Natural killer cell (primary cell): Measurements from ENCODE around the gene NKAIN4. TPM values are rescaled to one million over a fixed set of nuclear protein-coding genes. Genes with fewer than 3 reads are reported as not detected.

ENCODE experiments used
- ATAC-seq, 3 donors: fragments of 150-1000 bp in 2 of 3; fragments of 200-7000 bp in 1 of 3; cut with Tn5 transposase; 1 replicate in 1 of 3; 2 replicates in 2 of 3; pipeline ENCODE4 v1.10.0; 2021; ENCODE audit warnings: mild to moderate bottlenecking in 2 of 3, moderate library complexity in 2 of 3
- DNase-seq, 2 donors: peaks; one replicate each; pipeline versions ENCODE4 v3.0.0 to v3.0.0-alpha.2; 2013 to 2021; ENCODE audit warnings: mixed read lengths in 1 of 2
- H3K27ac ChIP-seq: one replicate; pipeline ENCODE4 v1.5.1; 2013; ENCODE audit warnings: mild to moderate bottlenecking, low read length
- H3K27me3 ChIP-seq: one replicate; pipeline ENCODE4 v1.6.1; 2013; ENCODE audit warnings: low read length; ENCODE audit not compliant: control insufficient read depth, insufficient read depth
- H3K36me3 ChIP-seq: one replicate; pipeline ENCODE4 v1.6.1; 2013; ENCODE audit warnings: low read length; ENCODE audit not compliant: control insufficient read depth, insufficient read depth
- H3K4me1 ChIP-seq: one replicate; pipeline ENCODE4 v1.6.1; 2013; ENCODE audit warnings: low read length; ENCODE audit not compliant: control insufficient read depth, insufficient read depth
- H3K4me3 ChIP-seq: one replicate; pipeline ENCODE4 v1.5.1; 2013; ENCODE audit warnings: low read length
- H3K9me3 ChIP-seq: one replicate; pipeline ENCODE4 v1.6.1; 2013; ENCODE audit warnings: low read length; ENCODE audit not compliant: control insufficient read depth, insufficient read depth
- H3K27ac Mint-ChIP-seq, 2 donors: one replicate each; pipeline ENCODE4 v1.8.0; 2022; ENCODE audit warnings: mild to moderate bottlenecking in 2 of 2, mixed read lengths in 2 of 2, moderate library complexity in 1 of 2
- H3K27me3 Mint-ChIP-seq, 2 donors: one replicate each; pipeline ENCODE4 v1.8.0; 2022; ENCODE audit warnings: low read depth in 2 of 2, mixed read lengths in 2 of 2
- H3K36me3 Mint-ChIP-seq: one replicate; pipeline ENCODE4 v1.8.0; 2022; ENCODE audit warnings: mixed read lengths
- H3K4me1 Mint-ChIP-seq, 2 donors: one replicate each; pipeline ENCODE4 v1.8.0; 2022; ENCODE audit warnings: mixed read lengths in 2 of 2
- H3K4me3 Mint-ChIP-seq: one replicate; pipeline ENCODE4 v1.8.0; 2022; ENCODE audit warnings: mild to moderate bottlenecking, moderate library complexity, mixed read lengths
- H3K9me3 Mint-ChIP-seq, 2 donors: one replicate each; pipeline ENCODE4 v1.8.0; 2022; ENCODE audit warnings: mixed read lengths in 2 of 2
- CTCF ChIP-seq: fragments of 200-600 bp; IDR thresholded peaks from one replicate; pipeline ENCODE4 v1.8.0; 2022; ENCODE audit warnings: antibody characterized with exemption
- WGBS: methylation state at CpG from one replicate; pipeline ENCODE4 v1.1.7; 2013; ENCODE audit warnings: missing lambda C conversion rate; ENCODE audit not compliant: insufficient coverage; 5-methylcytosine and 5-hydroxymethylcytosine counted together
- intact Hi-C: fragments of 100-400 bp; cut with micrococcal nuclease; formaldehyde crosslinking; loops from one replicate; pipeline ENCODE4 v1.14.2; 2022
- total RNA-seq, 4 donors: library from RNA; stranded (reverse); fragments of 120-200 nt in 1 of 4; gene quantifications; one replicate each; pipeline versions ENCODE4 v1.2.3 to v1.2.4, GENCODE V29; 2013 to 2022

NKAIN4 gene
- total RNA-seq, 3 donors from 2014 or later (not counting 1 experiment from before 2014, with no cell fraction given), result not detected

- WGBS, result 93% methylated on average over 9 of the region's 9 CpGs
- Histone ChIP-seq H3K4me3 (no peak overlapping the region), H3K9me3 (no peaks in the 10 kb centered on the region), H3K36me3 (peaks cover 31% of the 10 kb centered on the region), H3K4me1 (no peaks in the 10 kb centered on the region), H3K27ac (no peak overlapping the region), H3K27me3 (no peaks in the 10 kb centered on the region)
- peaks cover 13 to 32% of the 10 kb centered on the region in 2 donors for H3K4me1 Mint-ChIP-seq
- H3K4me3 Mint-ChIP-seq, result no peak overlapping the region
- H3K9me3 Mint-ChIP-seq, result no peaks in the 10 kb centered on the region
- no peak overlapping the region for H3K27ac Mint-ChIP-seq
- DNase-seq (no peak), ATAC-seq (no peak)
- H3K36me3 Mint-ChIP-seq, result peaks cover 11% of the 10 kb centered on the region
- no peak for TF ChIP-seq CTCF
- no peaks in the 10 kb centered on the region for H3K27me3 Mint-ChIP-seq
- intact Hi-C loops, result no loop called here
Observed at GRCh38 chr20:63196768-63197470, 57.3 kb downstream of the NKAIN4 start.

- Mint-ChIP-seq H3K4me3 (no peak overlapping the region), H3K27ac (no peak overlapping the region), H3K27me3 (no peaks in the 10 kb centered on the region), H3K36me3 (peaks cover 11% of the 10 kb centered on the region), H3K9me3 (no peaks in the 10 kb centered on the region), H3K4me1 (peaks cover 7 to 23% of the 10 kb centered on the region in 2 donors)
- Histone ChIP-seq H3K4me3 (no peak overlapping the region), H3K36me3 (peaks cover 21% of the 10 kb centered on the region), H3K4me1 (no peaks in the 10 kb centered on the region), H3K9me3 (no peaks in the 10 kb centered on the region), H3K27me3 (no peaks in the 10 kb centered on the region), H3K27ac (no peak overlapping the region)
- 97% methylated on average over 4 of the region's 4 CpGs for WGBS
- no peak for ATAC-seq
- DNase-seq, result no peak
- intact Hi-C loops, result no loop called here
- no peak for TF ChIP-seq CTCF
Observed at GRCh38 chr20:63194797-63195173, 59.5 kb downstream of the NKAIN4 start.

GRCh38 chr20:63194007-63194796 is 60.1 kb downstream of the NKAIN4 start:
- no peak for TF ChIP-seq CTCF
- no peak overlapping the region for H3K27ac ChIP-seq
- intact Hi-C loops, result no loop called here
- DNase-seq (no peak), ATAC-seq (no peak)
- H3K27me3 ChIP-seq, result no peaks in the 10 kb centered on the region
- no peak overlapping the region for H3K4me3 ChIP-seq
- Mint-ChIP-seq H3K4me3 (no peak overlapping the region), H3K27me3 (no peaks in the 10 kb centered on the region), H3K9me3 (no peaks in the 10 kb centered on the region), H3K27ac (no peak overlapping the region), H3K4me1 (peaks cover 7 to 18% of the 10 kb centered on the region in 2 donors), H3K36me3 (peaks cover 11% of the 10 kb centered on the region)
- 90% methylated on average over 13 of the region's 14 CpGs for WGBS
- peaks cover 19% of the 10 kb centered on the region for H3K36me3 ChIP-seq
- H3K9me3 ChIP-seq, result no peaks in the 10 kb centered on the region
- H3K4me1 ChIP-seq, result no peaks in the 10 kb centered on the region
